ENCODE data around the gene SRD5A1. TPM values are rescaled to one million over a fixed set of nuclear protein-coding genes. Genes with fewer than 3 reads are reported as not detected.

The SRD5A1 gene
- total RNA-seq, 3 donors from 2014 or later (not counting 1 experiment from before 2014, with no cell fraction given), result 6.5 to 11.0 (median 7.8) TPM

DNA sequence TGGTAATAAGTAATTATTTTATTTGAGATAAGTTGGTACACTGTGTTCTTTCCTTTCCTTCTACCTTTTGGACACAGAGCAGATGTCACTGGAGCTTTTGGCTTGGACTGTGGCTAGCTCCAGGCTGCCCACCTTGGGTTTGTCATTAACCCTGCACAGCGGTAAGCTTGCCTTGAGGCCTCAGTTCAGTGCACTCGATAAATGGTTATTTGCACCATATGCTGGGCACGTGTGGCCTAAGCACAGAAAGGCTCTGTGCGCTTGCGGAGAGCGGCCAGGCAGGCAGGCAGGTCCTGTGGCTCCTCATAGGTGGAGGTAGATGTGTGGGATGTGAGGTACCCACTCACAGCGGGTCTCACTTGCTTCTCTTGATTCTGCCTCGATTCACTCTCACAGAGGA, 50.0 kb downstream of the SRD5A1 start:
- Histone ChIP-seq H3K4me3 (ENCODE audit: low read length) (no peak overlapping the region), H3K27me3 (ENCODE audit: control insufficient read depth, insufficient read depth, low read length) (peaks cover 9% of the 10 kb centered on the region), H3K27ac (ENCODE audit: low read length) (no peak overlapping the region), H3K36me3 (ENCODE audit: control insufficient read depth, insufficient read depth, low read length) (no peaks in the 10 kb centered on the region), H3K4me1 (ENCODE audit: control insufficient read depth, insufficient read depth, low read length) (no peaks in the 10 kb centered on the region), H3K9me3 (ENCODE audit: control insufficient read depth, insufficient read depth, low read length) (no peaks in the 10 kb centered on the region)
- peaks cover 20 to 24% of the 10 kb centered on the region in 2 donors for H3K27me3 Mint-ChIP-seq (ENCODE audit: low read depth in 2 of 2)
- H3K27ac Mint-ChIP-seq, result no peak overlapping the region
- no peak overlapping the region for H3K4me3 Mint-ChIP-seq
- DNase-seq, result no peak
- peaks cover 6 to 11% of the 10 kb centered on the region in 2 donors for H3K4me1 Mint-ChIP-seq
- H3K9me3 Mint-ChIP-seq, result no peaks in the 10 kb centered on the region
- 95% methylated on average over 6 of the region's 8 CpGs for WGBS (ENCODE audit: insufficient coverage)
- TF ChIP-seq, protein P1, sequence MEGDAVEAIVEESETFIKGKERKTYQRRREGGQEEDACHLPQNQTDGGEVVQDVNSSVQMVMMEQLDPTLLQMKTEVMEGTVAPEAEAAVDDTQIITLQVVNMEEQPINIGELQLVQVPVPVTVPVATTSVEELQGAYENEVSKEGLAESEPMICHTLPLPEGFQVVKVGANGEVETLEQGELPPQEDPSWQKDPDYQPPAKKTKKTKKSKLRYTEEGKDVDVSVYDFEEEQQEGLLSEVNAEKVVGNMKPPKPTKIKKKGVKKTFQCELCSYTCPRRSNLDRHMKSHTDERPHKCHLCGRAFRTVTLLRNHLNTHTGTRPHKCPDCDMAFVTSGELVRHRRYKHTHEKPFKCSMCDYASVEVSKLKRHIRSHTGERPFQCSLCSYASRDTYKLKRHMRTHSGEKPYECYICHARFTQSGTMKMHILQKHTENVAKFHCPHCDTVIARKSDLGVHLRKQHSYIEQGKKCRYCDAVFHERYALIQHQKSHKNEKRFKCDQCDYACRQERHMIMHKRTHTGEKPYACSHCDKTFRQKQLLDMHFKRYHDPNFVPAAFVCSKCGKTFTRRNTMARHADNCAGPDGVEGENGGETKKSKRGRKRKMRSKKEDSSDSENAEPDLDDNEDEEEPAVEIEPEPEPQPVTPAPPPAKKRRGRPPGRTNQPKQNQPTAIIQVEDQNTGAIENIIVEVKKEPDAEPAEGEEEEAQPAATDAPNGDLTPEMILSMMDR (IDR thresholded peaks at IDR 0.05), result no peak
- ATAC-seq, result no peak
- intact Hi-C loops (cut with micrococcal nuclease), result no loop called here
- H3K36me3 Mint-ChIP-seq, result no peaks in the 10 kb centered on the region

DNA sequence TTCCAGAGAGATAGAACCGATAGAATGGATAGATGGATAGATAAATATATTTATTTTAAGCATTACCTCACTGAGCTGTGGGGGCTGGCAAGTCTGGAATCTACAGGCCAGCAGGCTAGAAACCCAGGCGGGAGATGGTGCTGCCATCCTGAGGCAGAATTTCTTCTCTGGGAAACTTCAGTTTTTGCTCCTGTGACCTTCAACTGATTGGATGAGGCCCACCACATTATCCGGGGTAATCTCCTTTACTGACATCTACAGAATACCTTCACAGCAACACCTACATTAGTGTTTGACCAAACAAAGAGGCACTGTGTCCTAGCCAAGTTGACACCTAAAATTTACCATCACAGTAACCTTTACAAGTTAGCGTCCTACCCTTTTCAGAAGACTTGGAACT, 50.8 kb downstream of the SRD5A1 start:
- H3K4me3 ChIP-seq (ENCODE audit: low read length), result no peak overlapping the region
- peaks cover 6 to 11% of the 10 kb centered on the region in 2 donors for H3K4me1 Mint-ChIP-seq
- no peaks in the 10 kb centered on the region for H3K9me3 ChIP-seq (ENCODE audit: control insufficient read depth, insufficient read depth, low read length)
- DNase-seq (no peak), ATAC-seq (no peak)
- H3K4me1 ChIP-seq (ENCODE audit: control insufficient read depth, insufficient read depth, low read length), result no peaks in the 10 kb centered on the region
- H3K27ac Mint-ChIP-seq, result no peak overlapping the region
- no peak overlapping the region for H3K4me3 Mint-ChIP-seq
- TF ChIP-seq, protein P1 (IDR thresholded peaks at IDR 0.05), result no peak
- H3K27me3 Mint-ChIP-seq (ENCODE audit: low read depth in 2 of 2), result peaks cover 18 to 20% of the 10 kb centered on the region in 2 donors
- H3K27me3 ChIP-seq (ENCODE audit: control insufficient read depth, insufficient read depth, low read length), result peaks cover 9% of the 10 kb centered on the region
- no peaks in the 10 kb centered on the region for H3K36me3 ChIP-seq (ENCODE audit: control insufficient read depth, insufficient read depth, low read length)
- H3K27ac ChIP-seq (ENCODE audit: low read length), result no peak overlapping the region
- H3K36me3 Mint-ChIP-seq, result no peaks in the 10 kb centered on the region
- intact Hi-C loops (cut with micrococcal nuclease), result no loop called here
- no peaks in the 10 kb centered on the region for H3K9me3 Mint-ChIP-seq
- WGBS (ENCODE audit: insufficient coverage), result 77% methylated on average over 3 of the region's 4 CpGs

DNA sequence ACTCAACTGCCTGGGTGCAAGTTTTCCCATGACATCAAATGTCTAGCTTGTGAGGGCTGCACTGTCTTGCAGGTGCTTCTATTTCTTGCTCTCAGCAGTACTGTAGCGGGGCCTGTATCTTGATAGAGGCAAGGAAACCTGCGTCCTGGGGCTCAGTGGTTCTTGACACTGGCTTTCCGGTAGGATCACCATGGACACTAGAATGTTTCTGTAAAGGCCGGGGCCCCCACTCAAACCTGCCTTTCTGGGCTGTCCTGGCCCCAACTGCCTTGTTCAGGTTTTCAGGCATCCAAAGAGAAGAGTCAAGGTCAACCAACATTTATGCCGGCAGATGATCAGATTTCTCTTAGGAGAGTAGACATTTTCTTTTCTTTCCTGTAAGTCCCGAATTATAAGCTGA, 53.3 kb downstream of the SRD5A1 start:
- H3K4me3 Mint-ChIP-seq, result no peak overlapping the region

More for the DNA sequence above, 53.3 kb downstream of the SRD5A1 start:
- no peak for ATAC-seq
- Histone ChIP-seq H3K27me3 (ENCODE audit: control insufficient read depth, insufficient read depth, low read length) (peaks cover 9% of the 10 kb centered on the region), H3K4me3 (ENCODE audit: low read length) (no peak overlapping the region), H3K36me3 (ENCODE audit: control insufficient read depth, insufficient read depth, low read length) (no peaks in the 10 kb centered on the region), H3K4me1 (ENCODE audit: control insufficient read depth, insufficient read depth, low read length) (no peaks in the 10 kb centered on the region), H3K27ac (ENCODE audit: low read length) (no peak overlapping the region), H3K9me3 (ENCODE audit: control insufficient read depth, insufficient read depth, low read length) (no peaks in the 10 kb centered on the region)
- TF ChIP-seq, protein P1 (IDR thresholded peaks at IDR 0.05), result no peak
- no peaks in the 10 kb centered on the region for H3K9me3 Mint-ChIP-seq
- H3K36me3 Mint-ChIP-seq, result no peaks in the 10 kb centered on the region
- H3K4me1 Mint-ChIP-seq, result peaks cover 6 to 11% of the 10 kb centered on the region in 2 donors
- 52% methylated on average over 6 of the region's 6 CpGs for WGBS (ENCODE audit: insufficient coverage)
- H3K27ac Mint-ChIP-seq, result no peak overlapping the region
- H3K27me3 Mint-ChIP-seq (ENCODE audit: low read depth in 2 of 2), result peaks cover 23 to 31% of the 10 kb centered on the region in 2 donors
- DNase-seq, result no peak
- intact Hi-C loops (cut with micrococcal nuclease), result no loop called here
